Measurements from ENCODE around the gene GAB1.

The GAB1 gene

DNA sequence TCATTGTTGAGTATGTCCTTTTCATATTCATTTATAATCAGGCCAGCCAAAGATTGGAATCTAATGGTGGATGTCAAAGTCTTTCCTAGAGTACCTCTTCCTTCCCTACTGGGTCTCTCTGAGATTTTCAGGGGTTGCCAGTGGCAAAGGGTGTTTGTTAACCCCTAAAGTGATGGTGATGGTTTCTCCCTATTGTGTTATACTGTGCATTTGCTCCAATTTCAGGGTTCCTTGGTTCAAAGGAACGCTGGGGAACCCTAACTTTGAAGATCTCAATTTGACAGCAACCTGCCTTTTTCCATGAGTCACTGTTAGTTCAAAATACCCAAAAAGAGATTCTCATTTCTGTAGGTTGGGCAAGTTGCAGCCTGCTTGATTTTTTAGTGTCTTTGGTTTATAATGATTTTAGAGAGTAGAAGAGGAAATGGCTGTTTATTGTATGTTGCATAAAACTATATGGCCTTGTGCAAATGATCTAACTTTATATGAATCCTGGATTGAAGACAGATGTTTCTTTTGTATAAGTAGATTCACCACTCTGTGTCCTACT, 23.0 kb downstream of the GAB1 start:
- no peak for DNase-seq

DNA sequence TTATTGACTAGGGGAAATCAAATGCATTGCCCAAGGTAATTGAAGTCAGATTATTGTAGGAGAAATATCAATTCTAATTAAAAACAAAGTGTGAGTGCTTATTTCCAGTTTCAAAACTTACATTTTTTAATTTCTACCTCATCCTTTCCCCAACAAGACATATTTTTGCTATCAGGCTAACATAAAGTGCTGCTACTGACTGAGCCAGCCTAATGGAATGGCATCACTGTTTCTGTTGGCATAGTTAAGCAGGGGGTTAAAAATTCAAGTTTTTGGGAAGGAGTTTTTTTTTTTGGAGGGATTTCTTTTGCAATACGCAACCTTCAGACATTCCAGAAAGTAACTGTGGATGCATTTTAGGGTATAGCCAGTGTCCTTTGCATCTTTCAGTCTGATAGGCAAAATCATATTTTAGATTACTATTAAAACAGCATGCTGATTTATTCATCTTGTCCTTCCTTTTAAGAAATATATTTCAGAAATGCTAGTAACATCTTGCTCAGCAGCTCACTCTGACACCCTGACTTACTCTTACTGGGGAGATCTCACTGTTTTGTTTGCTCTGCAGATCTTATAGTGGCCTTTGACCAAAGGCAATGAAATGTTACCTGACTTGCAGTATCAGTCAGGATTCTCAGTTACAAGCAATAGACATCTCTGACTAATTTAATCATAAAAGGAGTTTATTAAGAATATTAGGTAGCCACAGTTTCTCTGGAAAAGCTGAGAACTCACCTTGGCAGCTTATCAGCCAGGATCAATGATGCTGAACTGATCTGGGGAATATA, 24.4 kb downstream of the GAB1 start:
- no peak for DNase-seq

DNA sequence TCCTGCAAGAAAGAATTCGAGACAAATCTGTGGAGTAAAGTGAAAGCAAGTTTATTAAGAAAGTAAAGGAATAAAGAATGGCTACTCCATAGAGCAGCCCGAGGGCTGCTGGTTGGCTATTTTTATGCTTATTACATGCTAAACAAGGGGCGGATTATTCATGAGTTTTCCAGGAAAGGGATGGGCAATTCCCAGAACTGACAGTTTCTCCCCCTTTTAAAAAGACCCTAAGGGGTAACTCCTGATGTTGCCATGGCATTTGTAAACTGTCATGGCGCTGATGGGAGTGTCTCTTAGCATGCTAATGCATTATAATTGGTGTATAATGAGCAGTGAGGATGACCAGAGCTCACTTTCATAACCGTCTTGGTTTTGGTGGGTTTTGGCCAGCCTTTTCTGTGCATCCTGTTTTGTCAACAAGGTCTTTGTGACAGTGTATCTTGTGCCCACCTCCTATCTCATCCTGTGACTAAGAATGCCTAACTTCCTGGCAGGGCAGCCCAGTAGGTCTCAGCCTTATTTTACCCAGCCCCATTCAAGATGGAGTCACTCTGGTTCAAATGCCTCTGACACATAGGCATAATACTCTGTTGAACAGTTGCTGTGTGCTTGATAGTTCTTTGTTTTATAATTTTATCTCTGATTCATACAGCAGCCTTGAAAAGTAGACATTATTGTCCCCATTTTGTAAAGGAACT, 25.8 kb downstream of the GAB1 start:
- DNase-seq = no peak

DNA sequence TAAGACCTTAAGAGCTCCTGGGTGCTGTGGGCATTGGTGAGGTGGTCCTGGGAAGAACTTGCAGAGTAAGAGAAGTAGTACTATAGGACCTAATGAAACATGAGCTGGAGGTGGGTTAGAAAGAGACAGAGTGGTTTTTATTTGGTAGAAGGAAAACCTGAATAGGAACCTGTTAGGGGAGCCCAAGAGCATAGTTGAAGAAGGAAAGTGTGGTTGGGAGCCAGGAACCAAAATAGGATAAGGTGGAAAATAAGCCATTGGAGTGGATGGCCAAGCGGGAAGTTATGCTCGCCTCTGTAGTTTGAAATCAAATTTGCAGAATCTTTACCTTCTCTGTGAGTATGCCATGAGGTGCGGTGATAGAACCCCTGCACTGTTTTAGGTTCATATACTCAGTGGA, 26.7 kb downstream of the GAB1 start:
- no peak for DNase-seq

DNA sequence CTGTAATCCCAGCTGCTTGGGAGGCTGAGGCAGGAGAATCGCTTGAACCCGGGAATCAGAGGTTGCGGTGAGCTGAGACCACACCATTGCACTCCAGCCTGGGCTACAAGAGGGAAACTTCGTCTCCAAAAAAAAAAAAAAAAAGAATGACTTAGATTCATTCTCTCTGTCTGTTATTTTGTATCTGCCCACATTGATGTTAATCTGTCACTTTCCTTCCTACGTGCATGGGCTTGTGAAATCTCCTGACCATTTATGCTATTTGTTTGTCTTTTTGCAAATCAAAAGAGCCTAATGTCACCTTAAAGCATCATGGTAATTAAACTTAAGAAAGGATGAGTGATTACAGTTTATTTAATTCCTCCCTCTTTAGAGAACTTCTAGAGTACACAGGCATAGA, 27.4 kb downstream of the GAB1 start:
- DNase-seq = no peak

DNA sequence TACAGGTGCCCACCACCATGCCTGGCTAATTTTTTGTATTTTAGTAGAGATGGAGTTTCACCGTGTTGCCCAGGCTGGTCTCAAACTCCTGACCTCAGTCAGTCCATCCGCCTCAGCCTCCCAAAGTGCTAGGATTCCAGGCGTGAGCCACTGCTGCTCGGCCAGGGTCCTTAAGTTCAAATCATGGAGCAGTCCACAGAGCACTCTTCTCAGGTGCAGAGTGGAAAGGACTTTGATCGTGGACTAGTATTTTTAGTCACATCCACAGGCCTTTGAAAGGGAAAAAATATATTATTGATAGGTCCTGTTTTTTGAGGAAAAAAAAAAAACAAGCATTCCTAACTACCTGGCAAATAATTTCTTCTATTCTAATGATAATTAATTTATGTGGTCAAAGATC, 31.2 kb downstream of the GAB1 start:
- DNase-seq = no peak

DNA sequence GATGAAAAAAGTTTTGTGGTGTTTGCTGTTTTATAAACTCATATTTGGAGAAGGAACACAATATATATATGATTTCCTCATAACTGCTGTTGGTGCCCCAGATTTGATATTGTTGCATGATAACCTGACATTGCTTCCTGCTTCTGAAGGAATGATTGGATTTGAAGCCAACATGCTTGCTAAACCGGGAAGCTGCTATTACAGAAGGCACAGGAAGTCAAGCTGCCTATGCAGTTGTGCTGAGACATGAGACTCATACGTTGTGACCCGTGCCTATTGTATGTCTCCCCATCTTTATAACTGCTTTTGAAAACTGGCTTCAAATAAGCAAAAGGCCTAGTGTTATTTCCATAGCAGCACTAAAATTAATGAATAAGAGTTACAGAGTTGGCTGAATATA, 32.9 kb downstream of the GAB1 start:
- DNase-seq = no peak

DNA sequence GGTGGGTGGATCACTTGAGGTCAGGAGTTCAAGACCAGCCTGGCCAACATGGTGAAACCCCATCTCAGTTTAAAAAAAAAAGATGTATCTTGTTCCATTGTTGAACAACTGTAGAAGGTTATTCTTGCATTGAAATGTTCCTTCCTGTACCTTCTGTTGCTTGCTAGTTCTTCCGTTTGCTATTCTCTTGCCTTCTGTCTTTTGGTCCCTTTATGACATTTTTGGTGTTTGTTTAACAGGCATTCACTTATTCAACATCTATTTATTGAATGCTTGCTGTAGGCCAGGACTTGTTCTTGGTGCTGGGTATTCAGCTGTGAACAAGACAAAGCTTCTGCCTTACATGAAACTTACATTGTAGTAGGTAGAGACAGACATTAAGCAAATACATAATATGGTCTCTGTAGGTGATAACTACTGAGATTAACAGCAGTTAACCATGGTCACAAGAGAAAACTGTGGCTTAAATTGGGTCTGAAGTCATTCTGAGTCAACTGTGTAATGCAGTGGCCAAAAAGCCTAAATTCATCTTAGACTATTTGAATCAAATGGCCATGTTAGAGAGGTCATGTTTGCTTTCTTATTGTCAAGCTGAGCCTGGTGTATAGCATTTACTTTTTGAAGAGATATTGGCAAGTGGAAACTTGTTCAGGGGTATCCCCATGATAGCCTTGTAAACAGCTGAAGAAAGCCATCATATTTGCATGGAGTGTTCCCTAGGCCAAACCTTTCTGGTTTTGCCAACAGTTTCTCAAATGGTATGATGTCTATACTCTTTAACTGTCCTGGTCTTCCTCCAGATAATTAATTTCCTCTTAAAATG, 35.6 kb downstream of the GAB1 start:
- no peak for DNase-seq

DNA sequence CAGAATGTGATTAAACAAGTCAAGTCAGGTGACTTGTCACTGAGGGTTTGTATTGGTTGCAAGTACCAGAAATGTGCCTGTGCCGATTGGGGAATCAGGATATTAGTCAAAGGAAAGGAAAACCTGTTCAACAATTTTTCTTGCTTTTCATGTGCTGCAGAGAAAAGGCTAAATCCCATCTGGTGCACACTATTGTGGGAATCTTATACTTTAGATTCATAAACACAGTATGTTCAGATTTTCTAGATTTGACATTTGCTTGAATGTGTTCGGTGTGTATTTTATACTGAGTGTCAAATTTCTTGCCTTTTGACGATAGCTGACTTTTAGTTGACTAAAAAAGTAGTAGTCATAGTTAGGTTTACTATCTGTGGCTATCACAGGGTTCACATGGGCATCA, 37.6 kb downstream of the GAB1 start:
- no peak for DNase-seq

DNA sequence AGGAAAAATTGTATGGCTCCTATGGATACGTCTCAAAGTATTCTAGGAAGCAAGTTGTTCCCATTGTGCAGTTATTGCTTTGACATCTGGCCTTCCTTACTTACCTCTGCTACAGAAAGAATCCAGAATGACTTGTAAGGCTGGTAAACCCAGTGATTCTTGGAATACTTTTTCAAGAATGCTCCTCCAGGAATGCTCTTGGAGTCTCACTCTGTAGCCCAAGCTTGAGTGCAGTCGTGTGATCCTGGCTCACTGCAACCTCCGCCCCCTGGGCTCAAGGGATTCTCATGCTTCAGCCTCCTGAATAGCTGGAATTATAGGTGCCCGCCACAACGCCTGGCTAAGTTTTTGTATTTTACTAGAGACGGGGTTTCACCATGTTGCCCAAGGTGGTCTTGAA, 38.1 kb downstream of the GAB1 start:
- DNase-seq = no peak

DNA sequence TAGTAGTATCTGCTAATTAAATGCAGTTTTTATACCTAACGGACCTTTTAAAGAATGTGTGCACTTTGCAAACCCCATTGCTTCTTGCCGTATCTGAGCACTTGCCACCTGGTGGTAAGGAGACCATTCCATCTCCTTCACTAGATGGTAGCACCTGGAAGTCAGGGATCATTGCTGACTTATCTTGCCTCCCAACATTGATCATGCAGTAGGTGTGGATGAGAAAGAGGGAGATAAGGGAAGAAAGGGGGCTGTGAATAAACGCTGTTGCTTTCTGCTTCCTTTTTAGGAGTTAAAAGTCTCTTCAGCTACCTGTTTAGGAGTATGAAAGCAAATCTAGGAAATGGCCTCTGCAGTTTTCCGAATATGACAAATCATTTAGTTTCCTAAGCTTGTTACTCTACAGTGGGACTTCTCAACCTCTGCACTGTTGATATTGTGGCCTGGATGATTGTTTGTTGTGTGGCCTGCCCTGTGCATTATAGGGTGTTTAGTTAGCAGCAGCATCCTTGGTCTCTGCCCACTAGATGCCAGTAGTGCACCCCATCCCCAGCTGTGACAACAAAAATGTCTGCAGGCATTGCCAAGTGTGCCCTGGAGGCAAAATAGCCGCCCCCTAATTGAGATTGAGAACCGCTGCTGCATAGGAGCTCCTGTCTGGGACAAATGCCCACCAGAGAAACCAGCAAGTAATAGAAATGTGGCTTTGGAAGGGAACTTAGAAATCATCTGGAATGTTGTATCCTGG, 38.8 kb downstream of the GAB1 start:
- DNase-seq = no peak

DNA sequence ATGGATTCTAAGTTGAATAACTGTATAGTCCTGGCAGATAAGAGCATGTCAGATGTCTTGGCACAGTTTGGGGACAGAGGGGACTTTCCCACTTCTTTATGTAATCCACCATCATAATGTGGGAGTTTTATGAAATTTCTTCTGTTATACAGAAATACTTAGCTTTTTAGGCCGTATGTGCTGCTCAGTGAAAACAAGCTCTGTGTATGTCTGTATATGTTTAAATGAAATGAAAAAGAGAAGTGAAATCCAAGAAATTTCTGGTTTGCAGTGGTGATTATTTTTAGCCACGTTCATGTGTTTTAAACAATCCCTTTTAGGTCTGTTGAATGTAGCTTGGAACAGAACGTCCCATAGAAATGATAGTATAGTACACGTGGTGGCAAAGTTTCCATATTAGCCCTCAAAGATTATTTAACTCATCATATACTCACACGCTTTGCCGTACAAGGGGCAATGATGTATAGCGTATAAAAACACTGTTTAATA, 41.0 kb downstream of the GAB1 start:
- DNase-seq = no peak

DNA sequence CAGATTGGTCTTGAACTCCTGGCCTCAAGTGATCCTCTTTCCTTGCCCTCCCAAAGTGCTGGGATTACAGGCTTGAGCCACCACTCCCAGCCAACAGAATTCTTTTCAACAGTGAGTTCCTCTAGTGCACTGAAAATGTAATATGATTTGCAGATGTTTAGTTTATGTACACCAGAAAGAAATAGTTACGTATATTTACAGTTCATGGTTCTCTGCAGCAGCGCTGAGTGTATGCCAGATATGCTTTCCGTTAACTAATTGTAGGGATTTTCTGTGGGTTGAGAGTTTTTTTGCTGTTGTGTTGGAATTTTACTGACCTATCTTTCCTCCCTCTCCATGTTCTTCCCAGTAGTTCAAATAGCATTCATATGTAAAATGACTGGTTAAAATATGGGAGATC, 44.0 kb downstream of the GAB1 start:
- no peak for DNase-seq

DNA sequence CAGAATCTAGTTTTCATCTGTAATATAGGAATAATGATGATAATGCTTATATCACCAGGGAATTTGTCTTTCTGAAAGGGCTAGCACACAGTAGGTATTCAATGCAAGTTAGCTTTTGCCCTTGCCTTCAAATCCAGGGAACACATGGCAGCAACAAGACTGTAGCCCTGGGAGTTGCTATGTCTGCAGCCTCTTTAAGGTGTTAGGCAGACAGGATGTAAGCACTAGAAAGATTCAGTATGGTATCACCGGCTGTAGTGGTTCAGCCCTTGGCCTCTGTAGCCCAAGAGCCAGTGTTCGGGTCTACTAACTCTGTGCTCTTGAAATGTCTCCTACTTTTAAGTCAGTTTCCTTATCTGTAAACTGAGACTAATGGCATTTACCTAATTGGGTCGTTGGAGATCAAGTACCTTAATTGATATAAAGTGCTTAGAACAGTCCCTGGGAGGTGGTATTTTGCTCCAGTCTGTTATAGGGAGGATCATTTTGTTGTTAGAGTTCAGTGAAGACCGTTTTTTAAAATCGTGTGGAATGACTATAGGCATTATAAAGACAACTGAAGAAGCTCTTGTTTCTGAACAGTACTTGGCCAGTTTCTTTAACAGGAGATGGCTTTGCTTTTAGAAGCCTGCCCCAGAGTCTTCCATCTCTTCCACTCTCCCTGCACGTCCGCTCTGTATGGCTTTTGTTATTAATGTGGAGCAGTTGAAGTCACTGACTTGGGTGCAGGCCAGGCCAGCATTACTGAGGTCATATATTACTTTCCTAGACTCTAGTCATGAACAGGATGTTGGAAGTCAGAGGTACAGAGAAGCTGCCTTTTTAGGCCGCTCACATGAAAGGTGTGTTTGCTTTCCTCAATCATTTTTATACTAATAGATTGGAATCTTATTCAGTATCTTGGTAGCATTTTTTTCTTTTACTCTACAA, 44.8 kb downstream of the GAB1 start:
- DNase-seq = no peak

DNA sequence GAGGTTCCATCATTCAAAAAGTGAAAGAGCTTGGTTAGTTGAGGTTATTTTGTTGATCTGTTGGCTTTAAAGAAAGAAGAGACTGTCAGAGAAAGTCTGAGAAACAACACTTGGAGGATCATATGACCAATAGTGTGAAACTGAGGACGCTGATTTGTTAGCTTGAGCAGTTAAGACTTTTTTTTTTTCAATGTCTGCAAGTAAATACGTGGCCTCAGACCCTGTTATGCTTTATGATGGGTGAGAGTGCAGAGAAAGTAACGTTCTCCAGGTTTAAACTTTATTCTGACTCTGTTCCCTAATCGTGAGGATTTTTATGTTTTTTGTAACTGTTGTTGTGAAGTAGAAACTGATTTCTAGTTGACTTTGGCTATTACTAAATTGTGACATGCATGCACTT, 45.9 kb downstream of the GAB1 start:
- DNase-seq = no peak

DNA sequence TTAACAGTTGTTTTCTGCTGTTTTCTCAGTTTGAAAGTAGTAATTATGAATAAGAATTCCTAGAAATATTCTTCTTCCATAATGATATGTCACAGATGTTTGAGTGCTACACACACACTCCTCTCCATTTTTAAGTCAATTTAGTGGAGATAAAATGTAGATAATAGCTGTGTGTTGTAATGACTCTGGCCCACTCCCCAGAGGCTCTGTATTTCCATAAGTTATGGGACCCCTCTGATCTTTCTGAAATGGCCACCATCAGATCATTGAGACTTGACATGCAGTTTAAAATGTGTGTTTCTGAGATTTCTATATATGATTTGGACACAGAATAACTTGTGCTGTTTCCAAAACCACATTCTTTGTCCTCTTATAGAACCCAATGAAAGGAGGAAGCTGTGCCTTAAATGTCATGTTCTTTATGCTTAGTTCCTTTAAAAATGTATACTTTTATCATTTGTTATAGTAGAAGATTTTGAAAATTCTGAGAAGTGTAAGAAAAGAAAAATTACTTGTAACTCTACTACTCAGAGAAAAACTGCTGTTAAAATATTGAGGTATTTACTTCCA, 46.4 kb downstream of the GAB1 start:
- DNase-seq = no peak

DNA sequence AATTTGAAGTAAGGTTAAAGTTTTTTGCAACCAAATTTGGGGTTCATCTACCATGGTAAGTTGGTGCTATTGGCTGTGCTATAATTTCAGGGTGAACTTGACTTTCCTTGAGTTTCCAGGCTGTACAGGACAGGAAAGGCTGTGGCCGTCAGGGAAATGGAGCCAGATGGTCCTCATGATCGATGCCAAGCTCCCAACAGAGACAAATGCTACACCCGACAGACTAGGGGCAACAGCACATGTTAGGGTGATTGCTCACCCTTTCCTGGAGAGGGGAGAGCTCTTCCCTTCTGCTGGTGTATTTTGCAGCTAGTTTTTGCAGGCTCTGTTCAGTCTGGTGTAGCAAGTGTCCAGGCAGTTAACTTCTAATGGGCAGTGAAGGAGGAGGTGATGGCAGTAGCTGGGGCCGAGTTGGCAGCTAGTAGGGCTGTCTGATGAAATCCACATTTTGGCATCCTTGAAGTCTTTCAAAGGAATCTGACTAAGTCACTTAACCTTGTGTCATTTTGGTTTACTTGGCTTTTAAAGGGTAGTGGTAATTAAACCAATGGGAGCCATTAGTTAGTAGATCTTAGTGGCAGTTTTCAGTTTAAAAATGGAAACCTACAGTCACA, 47.8 kb downstream of the GAB1 start:
- no peak for DNase-seq

DNA sequence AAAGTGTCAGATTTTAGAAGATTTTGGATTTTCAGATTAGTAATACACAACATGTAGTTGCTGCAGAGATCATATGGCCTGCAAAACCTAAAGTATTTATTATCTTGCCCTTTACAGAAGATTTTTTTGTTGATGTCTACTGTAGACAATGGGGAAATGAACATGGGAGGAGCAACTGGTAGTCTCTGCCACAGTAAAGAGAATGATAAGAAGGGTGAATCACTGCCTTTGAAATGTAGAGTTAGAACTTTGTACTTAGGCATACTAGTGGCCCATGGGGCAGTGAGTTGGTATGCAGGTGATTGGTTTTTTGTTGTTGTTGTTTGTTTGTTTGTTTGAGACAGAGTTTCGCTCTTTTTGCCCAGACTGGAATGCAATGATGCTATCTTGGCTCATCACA, 50.1 kb downstream of the GAB1 start:
- no peak for DNase-seq

DNA sequence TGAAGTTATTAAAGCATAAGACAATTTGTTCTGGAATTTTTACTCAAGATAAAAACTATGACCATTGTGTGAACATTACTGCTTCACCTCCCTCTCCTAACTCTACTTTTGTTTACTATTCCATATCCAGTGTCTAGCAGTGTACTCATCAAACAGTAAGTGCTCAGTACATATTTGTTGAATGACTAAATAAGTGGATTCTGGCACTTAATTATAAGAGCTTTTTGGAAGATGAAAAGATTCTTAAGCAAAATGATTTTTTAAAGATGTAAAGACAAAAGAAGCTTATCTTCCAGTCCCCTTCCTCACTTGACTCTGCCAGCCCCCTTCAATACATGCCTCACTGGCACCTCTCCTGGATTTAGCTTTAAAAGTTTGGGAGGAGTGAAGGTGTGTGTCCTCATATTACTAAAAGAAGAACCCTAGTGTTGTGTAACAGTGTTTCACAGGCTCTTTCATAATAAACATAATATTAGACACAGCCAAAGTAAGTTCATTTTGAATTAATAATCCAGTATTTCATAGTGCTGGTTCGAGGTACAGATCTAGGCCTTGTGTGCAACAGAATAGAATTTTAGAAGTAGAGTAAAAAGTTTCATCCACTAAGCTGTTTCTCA, 53.0 kb downstream of the GAB1 start:
- DNase-seq = no peak

DNA sequence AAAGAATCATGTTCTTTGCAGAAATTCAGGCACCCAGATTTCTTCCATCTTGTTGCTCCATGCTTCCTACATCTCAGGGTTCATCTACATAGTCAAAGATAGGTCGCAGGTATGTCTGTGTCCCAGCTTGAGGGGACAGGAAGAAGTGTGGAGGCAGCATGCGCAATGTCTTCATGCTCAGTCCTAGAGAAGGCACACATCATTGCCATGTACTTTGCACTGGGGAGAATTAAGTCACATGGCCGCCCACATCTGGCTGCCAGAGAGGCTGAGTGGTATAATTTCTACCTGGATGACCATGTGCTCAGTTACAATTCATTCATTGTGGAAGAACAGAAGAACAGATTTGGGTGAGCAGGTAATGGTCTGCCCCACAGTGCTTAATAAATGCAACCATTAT, 54.1 kb downstream of the GAB1 start:
- no peak for DNase-seq
